ENCODE data around the gene SSBP4.

SSBP4 gene

GRCh38 chr19:18434411-18435175 is 15.4 kb downstream of the SSBP4 start:
- DNase-seq = no peak

- DNase-seq = no peak
Observed at GRCh38 chr19:18435178-18435841, 16.1 kb downstream of the SSBP4 start.

GRCh38 chr19:18435842-18436670 is 16.9 kb downstream of the SSBP4 start:
- no peak for DNase-seq

DNA sequence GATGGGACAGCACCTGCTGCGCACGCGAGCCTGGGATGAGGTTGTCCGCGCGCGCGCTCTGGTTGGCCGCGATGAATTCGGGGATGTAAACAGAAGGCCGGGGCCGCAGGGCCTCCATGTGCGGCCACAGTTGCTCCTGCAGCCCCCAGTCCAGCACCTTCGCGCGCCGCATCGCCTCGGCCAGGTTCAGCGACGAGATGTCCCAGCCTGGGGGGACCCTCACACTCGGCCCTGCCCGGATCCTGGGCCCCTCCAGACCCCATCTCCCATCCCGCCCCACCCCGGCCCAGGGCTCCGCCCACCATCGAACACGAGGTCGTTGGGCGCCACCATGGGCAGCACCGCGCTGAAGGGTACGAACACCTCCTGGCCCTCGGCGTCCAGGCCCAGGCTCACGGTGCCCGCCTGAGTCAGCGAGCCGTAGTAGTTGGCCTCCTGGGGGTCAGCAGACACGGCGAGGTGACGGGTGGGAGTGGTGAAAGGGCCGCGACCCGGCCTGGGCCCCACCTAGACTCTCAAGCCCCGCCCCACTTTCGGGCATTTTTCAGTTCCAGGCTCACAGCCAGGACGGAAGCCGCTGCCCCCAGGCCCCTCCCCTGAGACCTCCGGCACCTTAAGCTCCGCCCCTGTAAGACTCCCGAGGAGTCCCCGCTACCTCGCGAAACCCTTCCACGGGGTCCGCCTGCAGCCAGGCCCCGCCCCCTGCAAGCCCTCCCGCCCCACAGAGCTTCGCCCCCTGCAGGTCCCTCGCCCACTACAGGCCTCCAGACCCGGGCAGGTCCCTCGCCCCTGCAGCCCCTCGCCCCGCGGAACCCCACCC is 17.7 kb downstream of the SSBP4 start:
- DNase-seq = peak; percentile 89

- peak; percentile 53 for DNase-seq
Observed at GRCh38 chr19:18437491-18438330, 18.5 kb downstream of the SSBP4 start, which contains the start of gene ISYNA1. TSS of gene ISYNA1 (minus strand) at chr19:18438133. CDS start at chr19:18437979, 154 bp downstream.

DNA sequence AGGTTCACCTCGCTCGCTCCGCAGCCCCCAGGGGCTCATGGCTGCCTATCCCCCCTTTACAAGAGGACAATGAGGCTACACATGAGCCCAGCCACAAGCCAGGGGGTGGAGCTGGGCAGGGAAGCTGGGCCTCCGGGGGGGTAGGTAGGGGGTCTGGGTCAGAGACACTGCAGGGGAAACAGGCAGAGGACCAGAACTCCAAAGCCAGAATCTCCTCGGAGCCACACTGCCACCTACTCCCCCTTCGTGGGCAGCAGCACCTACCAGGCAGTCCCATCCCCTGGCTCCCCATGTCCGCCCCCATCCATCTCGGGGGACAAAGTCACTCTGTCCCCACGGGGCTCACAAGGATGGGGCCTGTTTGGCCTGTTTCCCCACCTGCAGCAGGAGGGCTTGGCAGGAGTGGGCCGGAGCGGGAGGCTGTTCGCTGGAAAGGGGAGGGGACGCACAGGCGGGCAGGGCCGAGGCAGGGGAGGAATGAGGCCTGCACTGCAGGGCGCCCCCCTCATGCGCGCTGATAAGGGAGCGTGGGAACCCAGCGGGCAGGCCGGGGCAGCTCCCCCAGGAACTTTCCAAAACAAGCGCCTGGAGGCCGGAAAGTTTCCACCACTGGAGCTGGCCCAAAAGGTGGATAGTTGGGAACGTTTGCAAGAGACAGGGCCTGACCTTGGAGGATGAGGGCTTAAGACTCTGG is 19.3 kb downstream of the SSBP4 start:
- no peak for DNase-seq

DNA sequence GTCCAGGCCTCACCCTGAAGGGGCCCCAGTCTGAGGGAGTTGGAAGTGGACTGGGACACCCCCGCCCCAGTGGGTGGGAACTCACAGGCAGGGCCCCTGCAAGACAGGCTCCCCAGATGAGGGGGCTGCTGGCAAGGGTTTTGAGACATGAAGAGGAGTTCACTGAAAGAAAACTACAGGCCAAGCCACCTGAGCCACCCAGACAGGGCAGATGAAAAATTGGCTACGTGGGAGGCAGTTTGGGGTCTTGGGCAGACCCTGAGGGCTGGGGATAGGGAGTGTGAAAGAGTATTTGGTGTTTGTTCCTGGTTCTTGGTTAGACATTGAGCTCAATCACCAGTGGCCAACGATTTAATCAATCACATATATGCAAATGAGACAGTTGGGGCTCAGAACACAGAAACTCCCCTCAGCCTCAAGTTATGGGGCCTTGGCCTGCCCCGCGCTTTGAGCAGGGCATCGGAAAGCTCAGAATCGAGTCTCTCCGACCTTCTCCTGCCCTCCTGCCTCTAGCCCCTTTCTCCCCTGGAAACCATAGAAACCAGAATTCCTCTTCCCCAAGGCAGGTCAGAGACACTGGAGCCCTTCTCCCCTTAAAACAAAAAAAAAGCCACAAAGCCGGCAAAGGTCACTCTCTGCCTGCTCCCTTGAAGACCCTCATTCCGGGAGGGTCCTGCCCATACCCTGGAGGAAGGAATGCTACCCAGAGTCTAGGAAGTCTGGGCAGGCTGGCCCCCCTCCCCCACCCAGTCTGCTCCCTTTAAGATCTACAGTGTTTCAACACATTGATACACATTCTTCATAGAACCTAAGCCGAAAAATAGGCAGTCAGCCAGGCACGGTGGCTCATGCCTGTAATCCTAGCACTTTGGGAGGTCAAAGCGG is 20.1 kb downstream of the SSBP4 start:
- DNase-seq = no peak

DNA sequence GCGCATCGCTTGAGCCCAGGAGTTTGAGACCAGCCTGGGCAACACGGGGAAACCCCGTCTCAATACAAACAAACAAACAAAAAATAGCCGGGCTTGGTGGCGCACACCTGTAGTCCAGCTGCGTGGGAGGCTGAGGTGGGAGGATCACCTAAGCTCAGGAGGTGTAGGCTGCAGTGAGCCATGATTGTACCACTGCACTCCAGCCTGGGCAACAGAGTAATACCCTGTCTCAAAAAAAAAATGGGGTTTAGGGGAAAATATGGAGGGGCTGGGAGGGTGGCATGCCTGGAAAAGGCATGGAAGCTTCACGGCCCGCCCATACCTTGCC is 20.7 kb downstream of the SSBP4 start:
- no peak for DNase-seq

DNA sequence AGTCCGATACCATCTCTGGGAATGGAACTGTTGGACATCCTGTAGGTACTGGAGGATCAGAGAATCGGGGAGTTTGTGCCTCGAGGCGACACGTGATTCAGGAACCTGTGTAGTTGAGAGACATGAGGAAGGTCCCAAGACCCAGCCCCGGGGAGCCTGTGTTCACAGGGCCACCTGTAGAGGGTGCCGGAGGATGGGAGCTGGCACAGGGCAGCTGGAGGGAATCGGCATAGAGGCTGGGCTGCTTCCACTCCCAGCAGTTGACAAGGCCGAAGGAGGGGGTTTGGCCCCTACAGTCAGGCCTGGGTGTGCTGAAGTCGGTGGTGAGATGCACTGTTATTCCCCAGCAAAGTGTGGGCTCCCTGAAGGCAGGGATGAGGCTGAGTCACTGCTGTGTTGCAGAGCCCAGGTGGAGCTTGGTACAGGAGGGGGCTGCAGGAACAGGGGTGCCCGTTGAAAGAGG is 21.2 kb downstream of the SSBP4 start:
- DNase-seq = peak; percentile 30

GRCh38 chr19:18440936-18441803 is 22.0 kb downstream of the SSBP4 start:
- no peak for DNase-seq

GRCh38 chr19:18441804-18442788 is 22.9 kb downstream of the SSBP4 start:
- peak; percentile 57 for DNase-seq

GRCh38 chr19:18442941-18443340 is 23.7 kb downstream of the SSBP4 start:
- no peak for DNase-seq

DNA sequence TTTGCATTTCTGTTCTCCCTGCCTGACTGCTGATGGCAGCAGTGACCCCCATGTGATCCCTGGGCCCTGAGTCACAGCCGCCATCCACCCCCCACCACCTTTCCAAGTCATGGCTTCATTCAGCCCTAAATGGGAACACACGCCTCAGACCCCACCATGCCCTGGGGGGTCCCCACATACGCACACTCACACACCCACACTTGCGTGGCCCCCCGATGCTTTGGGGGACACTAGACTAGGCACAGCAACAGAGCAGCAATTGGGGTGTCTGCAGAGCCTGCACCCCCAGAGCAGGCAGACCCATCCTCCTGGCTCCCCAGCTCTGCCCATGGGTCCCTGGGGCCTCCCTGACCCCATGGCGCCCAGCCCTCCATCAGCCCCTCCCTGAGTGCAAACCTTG is 24.2 kb downstream of the SSBP4 start:
- no peak for DNase-seq

GRCh38 chr19:18443831-18444230 is 24.6 kb downstream of the SSBP4 start:
- DNase-seq = no peak

GRCh38 chr19:18444513-18444912 is 25.3 kb downstream of the SSBP4 start:
- DNase-seq = no peak

DNA sequence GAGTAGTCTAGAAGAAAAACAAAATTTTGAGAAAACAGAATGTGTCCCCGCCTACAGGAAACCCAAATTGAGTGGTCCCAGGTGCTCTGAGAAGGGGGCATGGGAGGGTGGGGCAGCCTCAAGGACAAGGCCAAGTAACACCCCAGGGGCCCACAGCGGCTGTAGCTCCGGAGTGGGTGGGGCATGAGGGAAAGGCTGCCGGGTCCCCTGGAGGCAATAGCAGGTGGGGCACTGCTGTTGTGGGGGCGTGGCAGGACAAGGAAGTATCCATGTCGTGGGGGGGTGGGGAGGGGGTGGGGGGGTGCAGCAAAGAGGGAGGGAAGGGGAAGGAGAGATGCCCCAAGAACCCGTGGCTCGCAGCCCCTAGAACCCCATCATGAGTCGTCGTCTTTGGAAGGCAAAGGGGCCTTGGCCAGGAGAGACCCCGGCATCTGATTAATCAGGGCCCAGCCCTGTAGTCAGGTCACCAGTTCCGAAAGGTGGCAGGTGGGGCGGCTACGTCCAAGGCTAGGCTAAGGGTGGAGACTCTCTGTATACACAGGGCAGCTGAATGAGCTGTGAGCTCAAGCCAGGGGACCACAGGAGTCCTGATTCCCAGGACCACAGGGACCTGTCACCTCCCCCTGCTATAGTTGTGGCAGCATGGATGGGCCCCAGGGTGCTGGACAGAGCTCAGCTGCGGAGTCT is 26.2 kb downstream of the SSBP4 start:
- DNase-seq = no peak

All from CD4-positive, alpha-beta T cell treated with Interleukin-15 for 1 hour (primary cell).